ENCODE measurements around the gene VKORC1.

Gene VKORC1

DNA sequence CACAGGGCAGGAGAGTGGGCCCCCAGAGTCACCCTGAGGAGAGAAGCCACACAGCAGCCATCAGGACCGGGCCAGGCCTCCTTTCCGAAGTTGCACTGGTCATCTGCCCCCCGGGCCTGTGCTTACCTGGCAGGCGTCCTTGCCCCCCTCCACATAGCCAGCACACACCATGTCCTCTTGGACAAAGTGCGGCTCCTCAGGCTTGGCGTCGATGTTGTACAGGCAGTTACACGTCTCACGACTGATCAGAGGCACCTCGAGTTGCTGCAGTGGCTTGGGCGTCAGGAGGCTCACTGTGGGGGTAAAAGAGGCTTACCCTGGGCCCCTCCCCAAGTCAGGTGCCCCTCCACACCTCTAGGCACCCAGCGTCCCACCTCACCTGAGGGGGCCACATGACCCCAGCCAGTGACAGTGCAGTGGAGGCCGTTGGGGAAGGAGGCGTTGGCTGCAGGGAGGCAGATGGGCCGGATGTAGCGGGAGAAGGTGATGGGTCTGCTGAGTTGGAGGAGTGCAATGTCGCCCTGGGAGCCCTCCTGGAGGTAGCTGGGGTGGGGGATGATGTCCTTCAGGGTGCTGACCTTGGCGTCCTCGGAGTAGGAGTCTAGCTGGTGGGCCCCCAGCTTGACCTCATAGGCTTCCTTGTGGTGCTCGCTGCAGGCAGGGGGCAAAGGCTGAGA, 37.8 kb upstream of the VKORC1 start:
- TF ChIP-seq GATA2 (IDR thresholded peaks at IDR 0.05; ENCODE audit: low read depth, low read length) (no peak), GATA3 (IDR thresholded peaks at IDR 0.05; ENCODE audit: low read depth, low read length) (no peak)

DNA sequence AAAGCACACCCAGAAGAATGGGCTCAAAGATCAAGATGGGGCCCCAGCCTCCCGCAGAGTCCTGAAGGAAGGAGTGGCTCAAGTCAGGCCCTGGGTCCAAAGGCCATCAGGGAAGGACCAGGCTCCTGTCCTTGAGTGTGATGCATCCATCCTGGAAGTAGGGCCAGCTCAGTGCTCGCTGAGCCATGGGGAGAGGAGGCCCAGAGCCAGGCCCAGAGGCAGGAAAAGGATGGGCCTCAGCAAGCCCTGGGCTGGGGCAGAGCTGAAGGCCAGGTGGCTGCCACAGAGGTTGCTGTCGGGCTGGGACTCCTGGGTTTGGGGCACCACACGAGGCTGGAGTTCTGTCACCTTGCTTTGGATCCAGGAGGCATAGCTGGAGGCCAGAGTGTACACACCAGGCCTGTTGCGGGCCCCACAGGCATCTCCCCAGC, 37.3 kb upstream of the VKORC1 start:
- TF ChIP-seq GATA3 (IDR thresholded peaks at IDR 0.05; ENCODE audit: low read depth, low read length) (no peak), GATA2 (IDR thresholded peaks at IDR 0.05; ENCODE audit: low read depth, low read length) (no peak)

DNA sequence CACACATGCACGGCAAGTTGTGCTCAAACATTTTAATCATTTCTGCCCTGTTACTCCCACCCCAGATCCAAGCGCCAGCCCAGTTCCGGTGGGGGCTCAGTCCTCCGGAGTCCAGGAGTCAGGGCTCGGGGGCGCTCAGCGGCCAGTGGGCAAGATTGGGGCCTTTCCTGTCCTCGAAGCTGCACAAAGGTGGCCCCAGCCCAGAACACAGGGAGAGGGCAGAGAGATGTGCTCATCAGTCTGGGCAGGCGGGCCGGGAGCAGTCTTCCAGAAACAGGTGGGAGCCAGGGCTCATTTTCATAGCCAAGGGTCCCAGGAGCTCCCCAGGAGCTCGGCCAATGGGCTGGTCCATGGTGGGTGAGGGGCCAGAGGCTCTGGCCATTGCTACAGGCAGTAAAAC, 36.8 kb upstream of the VKORC1 start:
- TF ChIP-seq GATA2 (IDR thresholded peaks at IDR 0.05; ENCODE audit: low read depth, low read length), result no peak
- TF ChIP-seq GATA3 (IDR thresholded peaks at IDR 0.05; ENCODE audit: low read depth, low read length), result no peak

DNA sequence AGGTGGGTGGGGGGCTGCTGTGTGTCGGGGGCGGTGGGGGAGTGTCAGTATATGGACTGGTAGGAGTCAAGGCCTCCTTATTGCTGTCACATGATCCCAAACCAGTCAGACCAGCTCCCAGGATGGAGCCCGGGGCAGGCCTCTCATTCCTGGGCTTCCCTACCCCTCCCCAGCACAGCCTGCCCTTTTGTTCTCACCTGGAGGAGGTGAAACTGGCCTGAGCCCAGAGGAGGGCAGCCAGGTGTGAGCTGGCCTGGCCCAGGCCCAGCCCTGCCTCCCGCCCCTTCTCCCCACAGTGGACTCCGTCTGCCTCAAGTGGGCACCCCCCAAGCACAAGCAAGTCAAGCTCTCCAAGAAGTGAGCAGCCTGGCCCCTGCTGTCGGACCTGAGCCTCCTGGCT, 36.3 kb upstream of the VKORC1 start:
- no peak for TF ChIP-seq GATA3 (IDR thresholded peaks at IDR 0.05; ENCODE audit: low read depth, low read length)
- no peak for TF ChIP-seq GATA2 (IDR thresholded peaks at IDR 0.05; ENCODE audit: low read depth, low read length)

DNA sequence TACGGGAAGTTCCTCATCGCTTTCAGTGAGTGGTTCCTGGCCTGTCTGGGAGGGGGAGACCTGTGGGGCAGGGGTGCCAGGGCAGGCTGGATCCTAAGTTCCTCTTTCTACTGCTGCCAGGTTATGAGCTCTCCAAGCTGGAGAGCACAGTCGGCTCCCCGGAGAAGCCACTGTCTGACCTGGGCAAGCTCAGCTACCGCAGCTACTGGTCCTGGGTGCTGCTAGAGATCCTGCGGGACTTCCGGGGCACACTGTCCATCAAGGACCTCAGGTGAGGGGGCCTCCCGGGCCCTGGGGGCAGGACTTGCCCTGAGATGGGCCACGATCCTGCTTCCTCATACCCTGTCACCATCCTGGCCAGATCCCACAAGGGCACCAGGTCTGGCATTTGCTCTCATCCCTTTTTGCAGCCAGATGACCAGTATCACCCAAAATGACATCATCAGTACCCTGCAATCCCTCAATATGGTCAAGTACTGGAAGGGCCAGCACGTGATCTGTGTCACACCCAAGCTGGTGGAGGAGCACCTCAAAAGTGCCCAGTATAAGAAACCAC, 35.8 kb upstream of the VKORC1 start:
- TF ChIP-seq GATA3 (IDR thresholded peaks at IDR 0.05; ENCODE audit: low read depth, low read length) (no peak), GATA2 (IDR thresholded peaks at IDR 0.05; ENCODE audit: low read depth, low read length) (no peak)

DNA sequence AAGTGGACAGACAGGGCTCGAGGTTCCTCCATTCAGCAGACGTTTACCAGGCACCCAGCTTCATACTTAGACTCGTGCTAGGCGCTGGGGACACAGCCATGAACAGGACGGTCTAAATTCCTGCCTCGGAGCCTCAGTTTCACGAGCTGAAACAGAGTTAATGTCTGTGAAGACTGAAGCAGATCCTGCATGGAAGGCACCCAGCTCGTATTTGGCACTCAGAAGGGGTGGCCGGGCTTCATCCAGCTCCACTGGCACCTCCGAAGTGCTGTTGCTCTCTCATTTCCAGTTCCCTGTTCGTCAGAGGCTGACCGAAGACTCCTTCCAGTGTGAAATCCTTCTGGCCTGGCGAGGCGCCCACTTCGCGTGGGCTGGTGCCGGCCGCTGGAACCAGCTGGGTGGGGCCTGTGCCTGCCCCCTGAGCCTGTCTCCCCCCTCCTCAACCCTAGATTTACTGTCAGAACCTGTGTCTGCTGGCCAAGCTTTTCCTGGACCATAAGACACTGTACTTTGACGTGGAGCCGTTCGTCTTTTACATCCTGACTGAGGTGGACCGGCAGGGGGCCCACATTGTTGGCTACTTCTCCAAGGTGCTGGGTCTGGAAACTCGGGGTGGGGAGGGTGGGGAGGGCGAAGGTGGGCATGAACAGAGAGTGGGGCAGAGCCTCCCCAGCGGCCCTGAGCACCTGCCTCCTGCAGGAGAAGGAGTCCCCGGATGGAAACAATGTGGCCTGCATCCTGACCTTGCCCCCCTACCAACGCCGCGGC, 35.2 kb upstream of the VKORC1 start:
- TF ChIP-seq GATA3 (IDR thresholded peaks at IDR 0.05; ENCODE audit: low read depth, low read length) (no peak), GATA2 (IDR thresholded peaks at IDR 0.05; ENCODE audit: low read depth, low read length) (no peak)

DNA sequence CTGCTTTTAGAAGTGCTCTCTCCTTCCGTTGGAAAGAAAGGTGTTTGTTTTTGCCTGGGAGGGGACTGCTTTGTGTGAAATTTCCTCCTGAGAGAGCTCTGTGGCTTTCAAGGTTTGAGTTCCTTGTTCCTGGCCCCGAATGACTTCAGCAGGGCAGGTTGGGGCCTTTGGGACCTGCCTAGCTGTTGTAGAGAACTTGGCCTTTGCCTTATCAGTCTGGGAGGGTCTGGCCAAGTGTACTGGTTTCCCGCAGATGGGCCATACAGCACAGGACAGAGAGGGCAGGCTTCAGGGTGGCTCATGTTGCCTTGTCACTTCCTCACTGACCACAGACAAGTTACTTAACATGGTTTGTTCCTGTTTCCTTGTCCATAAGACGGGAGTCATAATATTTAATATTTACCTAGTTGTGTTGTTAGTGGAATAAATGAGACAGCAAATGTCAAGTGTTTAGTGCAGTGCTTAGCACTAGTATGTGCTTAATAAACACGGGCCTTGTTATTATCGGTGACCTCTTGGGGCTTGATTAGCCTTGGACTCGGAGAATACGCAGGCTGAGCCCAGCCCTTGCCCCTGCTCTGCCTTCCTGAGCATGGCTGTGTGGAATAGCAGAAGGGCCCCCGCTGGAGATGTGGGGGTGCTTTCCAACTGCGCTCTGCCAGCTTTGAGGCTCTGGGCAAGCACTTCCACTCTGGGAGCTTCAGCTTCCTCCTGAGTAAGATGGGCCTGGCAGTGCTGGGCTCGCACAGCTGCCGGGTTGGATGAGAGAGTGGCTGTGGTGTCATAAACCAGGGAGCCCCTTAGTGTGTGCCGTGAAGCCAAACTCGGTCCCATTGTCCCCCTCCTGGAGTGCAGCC, 34.3 kb upstream of the VKORC1 start:
- TF ChIP-seq GATA3 (IDR thresholded peaks at IDR 0.05; ENCODE audit: low read depth, low read length), result no peak
- TF ChIP-seq GATA2 (IDR thresholded peaks at IDR 0.05; ENCODE audit: low read depth, low read length), result no peak

DNA sequence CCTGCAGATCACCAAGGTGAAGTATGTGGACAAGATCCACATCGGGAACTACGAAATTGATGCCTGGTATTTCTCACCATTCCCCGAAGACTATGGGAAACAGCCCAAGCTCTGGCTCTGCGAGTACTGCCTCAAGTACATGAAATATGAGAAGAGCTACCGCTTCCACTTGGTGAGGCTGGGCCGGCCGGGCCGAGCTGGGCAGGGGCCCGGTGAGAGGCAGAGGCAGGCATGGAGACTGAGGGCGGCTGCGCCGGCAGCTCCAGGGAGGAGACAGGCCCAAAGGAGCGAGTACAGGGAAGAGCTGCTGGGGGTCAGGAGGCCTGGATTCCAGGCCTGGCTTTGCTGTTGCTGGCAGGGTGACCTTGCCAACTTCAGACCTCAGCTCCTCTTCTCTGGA, 32.6 kb upstream of the VKORC1 start:
- TF ChIP-seq GATA3 (IDR thresholded peaks at IDR 0.05; ENCODE audit: low read depth, low read length), result no peak
- TF ChIP-seq GATA2 (IDR thresholded peaks at IDR 0.05; ENCODE audit: low read depth, low read length), result no peak

DNA sequence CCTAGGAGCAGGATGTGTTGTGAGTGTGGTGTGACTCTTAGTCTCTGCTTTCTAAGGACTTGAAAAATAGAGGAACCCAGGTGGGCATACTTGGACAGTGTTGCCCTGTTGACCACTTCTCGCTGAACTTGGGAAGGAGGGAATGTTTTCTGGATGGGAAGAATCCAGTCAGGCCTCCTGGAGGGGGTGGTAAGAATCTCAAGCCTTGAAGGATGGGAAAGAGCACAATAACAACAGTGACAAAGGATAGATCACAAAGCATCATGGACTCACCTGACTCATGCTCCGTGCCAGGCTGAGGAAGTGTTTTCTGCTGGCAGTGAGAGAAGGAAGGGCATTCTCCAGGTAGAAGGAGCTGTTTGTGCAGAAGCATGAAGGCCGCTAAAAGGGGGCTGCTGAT, 31.2 kb upstream of the VKORC1 start:
- TF ChIP-seq GATA2 (IDR thresholded peaks at IDR 0.05; ENCODE audit: low read depth, low read length) (no peak), GATA3 (IDR thresholded peaks at IDR 0.05; ENCODE audit: low read depth, low read length) (no peak)

DNA sequence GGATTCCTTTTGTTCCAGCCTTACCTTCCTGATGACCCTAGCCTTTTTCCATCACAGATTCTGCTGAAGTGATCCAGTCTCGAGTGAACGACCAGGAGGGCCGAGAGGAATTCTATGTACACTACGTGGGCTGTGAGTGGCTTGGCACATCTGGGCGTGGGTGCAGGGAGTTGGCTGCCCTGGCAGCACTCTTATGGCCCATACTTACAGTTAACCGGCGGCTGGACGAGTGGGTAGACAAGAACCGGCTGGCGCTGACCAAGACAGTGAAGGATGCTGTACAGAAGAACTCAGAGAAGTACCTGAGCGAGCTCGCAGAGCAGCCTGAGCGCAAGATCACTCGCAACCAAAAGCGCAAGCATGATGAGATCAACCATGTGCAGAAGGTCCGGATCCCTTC, 25.5 kb upstream of the VKORC1 start:
- no peak for TF ChIP-seq GATA3 (IDR thresholded peaks at IDR 0.05; ENCODE audit: low read depth, low read length)
- TF ChIP-seq GATA2 (IDR thresholded peaks at IDR 0.05; ENCODE audit: low read depth, low read length), result no peak

DNA sequence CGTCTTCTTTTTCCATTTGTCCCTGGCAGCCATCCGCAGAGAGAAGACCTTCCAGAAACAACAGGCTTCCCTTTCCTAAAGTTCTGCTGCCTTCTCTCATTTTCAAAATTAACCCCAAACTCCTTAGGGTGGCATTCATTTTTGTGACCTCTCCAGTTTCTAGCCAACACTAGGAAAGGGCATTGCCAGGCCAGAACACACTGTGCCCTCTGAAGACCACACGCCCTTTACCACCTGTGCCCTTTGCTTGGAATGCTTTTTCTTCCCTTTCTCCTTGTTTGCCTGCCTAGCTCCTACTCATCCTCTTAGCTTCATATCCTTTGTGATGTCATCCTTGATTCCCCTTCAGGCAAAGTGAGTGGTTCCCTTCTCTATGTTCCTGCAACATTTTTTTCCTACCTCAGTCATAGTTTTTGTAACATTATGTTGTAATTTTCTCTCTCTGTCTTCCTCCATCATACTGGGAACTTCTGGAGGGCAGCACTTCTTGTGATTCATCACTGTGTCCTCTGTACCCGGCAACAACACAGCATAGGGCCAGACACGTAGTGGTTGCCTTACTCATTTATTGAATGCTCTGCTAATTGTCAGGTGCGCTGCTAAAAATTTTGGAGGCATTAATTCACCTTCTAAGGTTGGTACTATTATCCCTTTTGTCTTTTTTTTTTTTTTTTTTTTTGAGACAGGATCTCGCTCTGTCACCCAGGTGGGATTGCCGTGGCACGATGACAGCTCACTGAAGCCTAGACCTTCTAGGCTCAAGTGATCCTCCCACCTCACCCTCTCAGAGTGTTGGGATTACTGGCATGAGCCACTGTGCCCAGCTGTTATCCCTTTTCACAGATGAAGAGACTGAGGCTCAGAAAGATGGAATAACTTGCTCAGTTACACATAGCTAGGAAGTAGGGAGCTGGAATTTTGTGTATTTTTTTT, 23.9 kb upstream of the VKORC1 start:
- no peak for TF ChIP-seq GATA3 (IDR thresholded peaks at IDR 0.05; ENCODE audit: low read depth, low read length)
- no peak for TF ChIP-seq GATA2 (IDR thresholded peaks at IDR 0.05; ENCODE audit: low read depth, low read length)

DNA sequence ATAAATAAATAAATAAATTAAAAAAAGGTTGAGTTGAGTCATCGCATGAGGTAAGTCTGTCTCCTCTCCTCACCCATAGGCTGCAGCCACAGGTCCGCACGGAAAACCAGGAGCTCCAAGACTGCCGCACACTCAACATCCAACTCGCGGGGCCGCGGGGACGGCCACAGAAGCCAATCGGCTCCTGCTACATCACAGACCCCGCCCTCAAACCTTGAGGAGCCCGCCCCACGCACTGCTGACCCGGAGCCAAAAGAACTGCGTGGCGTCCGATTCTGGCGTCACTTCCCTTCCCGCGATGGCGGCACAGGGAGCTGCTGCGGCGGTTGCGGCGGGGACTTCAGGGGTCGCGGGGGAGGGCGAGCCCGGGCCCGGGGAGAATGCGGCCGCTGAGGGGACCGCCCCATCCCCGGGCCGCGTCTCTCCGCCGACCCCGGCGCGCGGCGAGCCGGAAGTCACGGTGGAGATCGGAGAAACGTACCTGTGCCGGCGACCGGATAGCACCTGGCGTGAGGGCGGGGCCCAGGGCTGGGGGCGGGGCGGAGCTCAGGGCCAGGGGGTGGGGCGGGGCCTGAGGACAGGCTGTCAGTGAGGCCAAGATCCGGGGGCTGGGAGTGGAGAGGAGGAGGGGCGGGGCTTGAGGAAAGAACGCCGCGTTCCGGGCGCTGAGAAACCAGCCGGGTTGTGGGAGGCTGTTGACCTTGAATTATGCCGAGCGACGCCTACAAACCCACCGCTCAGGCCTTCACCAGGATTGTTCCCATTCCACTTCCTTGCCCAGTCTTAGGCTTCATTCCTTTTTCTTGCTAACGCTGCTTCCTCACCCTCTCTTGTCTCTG, 23.0 kb upstream of the VKORC1 start, which contains the start of gene KAT8:
Gene KAT8, plus strand, starts transcription at position 281 of the 839 bp plus-strand sequence. Its CDS starts 18 bp downstream, at position 299.
- no peak for TF ChIP-seq GATA3 (IDR thresholded peaks at IDR 0.05; ENCODE audit: low read depth, low read length)
- no peak for TF ChIP-seq GATA2 (IDR thresholded peaks at IDR 0.05; ENCODE audit: low read depth, low read length)

Data from SH-SY5Y (cell line).